SK-N-SH (cell line): ENCODE data around the gene REPS2. TPM values are rescaled to one million over a fixed set of nuclear protein-coding genes. Genes with fewer than 3 reads are reported as not detected.

ENCODE experiments used
- CTCF ChIA-PET: fragments of 300-600, 350-600 bp; formaldehyde crosslinking; extraction: SDS; loops from one replicate; lab custom pipeline; 2021; lab: Yijun Ruan, JAX
- POLR2A ChIA-PET: fragments of 350-600 bp; sonication (Branson Sonifier 250); formaldehyde crosslinking; extraction: SDS; loops from one replicate; lab custom pipeline; 2020; ENCODE audit warnings: antibody characterized with exemption, inconsistent platforms; lab: Yijun Ruan, JAX
- DNase-seq: peaks from one replicate; pipeline ENCODE4 v3.0.0; 2012
- H2AFZ ChIP-seq: fragments of 200-600 bp; sonication (generic); 2 replicates; pipeline ENCODE4 v1.8.1; 2016; ENCODE audit warnings: antibody characterized with exemption, mild to moderate bottlenecking, low read depth
- H3F3A ChIP-seq: fragments of 200-600 bp; sonication (generic); replicated peaks from 2 replicates; pipeline ENCODE3; 2016; ENCODE audit warnings: antibody characterized with exemption, mild to moderate bottlenecking; ENCODE audit not compliant: insufficient read depth
- H3K27ac ChIP-seq, 2 experiments: fragments of 200-500 bp in 1 of 2; fragments of 200-600 bp in 1 of 2; sonication (Bioruptor generic) in 1 of 2; sonication (generic), shearing (Covaris generic) in 1 of 2; 2 replicates each; pipeline versions ENCODE4 v1.5.1 to v1.6.1; 2014 to 2016; ENCODE audit warnings: low read depth in 2 of 2, inconsistent platforms in 1 of 2, low read length in 1 of 2, mild to moderate bottlenecking in 1 of 2, mixed read lengths in 1 of 2
- H3K27me3 ChIP-seq: fragments of 200-600 bp; sonication (generic), shearing (Covaris generic); 2 replicates; pipeline ENCODE4 v1.6.1; 2016; ENCODE audit warnings: mixed run types; ENCODE audit not compliant: insufficient read depth
- H3K36me3 ChIP-seq, 2 experiments: fragments of 200-500 bp in 1 of 2; fragments of 200-600 bp in 1 of 2; sonication (Bioruptor generic) in 1 of 2; sonication (generic) in 1 of 2; replicated peaks in 1 of 2; 2 replicates each; pipeline versions ENCODE3 to v1.5.1; 2014 to 2016; ENCODE audit warnings: low read length in 1 of 2, mild to moderate bottlenecking in 1 of 2; ENCODE audit not compliant: insufficient read depth in 2 of 2, control insufficient read depth in 1 of 2
- H3K4me1 ChIP-seq, 2 experiments: fragments of 200-500 bp in 1 of 2; fragments of 200-600 bp in 1 of 2; sonication (Bioruptor generic) in 1 of 2; sonication (generic), shearing (Covaris generic) in 1 of 2; 2 replicates each; pipeline versions ENCODE4 v1.5.1 to v1.6.1; 2014 to 2016; ENCODE audit warnings: low read depth in 1 of 2, low read length in 1 of 2, mixed run types in 1 of 2; ENCODE audit not compliant: insufficient read depth in 2 of 2, control insufficient read depth in 1 of 2
- H3K4me2 ChIP-seq: fragments of 200-600 bp; sonication (generic), shearing (Covaris generic); 2 replicates; pipeline ENCODE4 v1.6.1; 2017; ENCODE audit warnings: mixed run types
- H3K4me3 ChIP-seq, 2 experiments: fragments of 200-500 bp in 1 of 2; fragments of 200-600 bp in 1 of 2; sonication (Bioruptor generic) in 1 of 2; sonication (generic), shearing (Covaris generic) in 1 of 2; 2 replicates each; pipeline versions ENCODE4 v1.5.1 to v1.8.1; 2014 to 2016; ENCODE audit warnings: low read depth in 2 of 2, inconsistent platforms in 1 of 2, low read length in 1 of 2, mild to moderate bottlenecking in 1 of 2, mixed read lengths in 1 of 2, moderate library complexity in 1 of 2
- H3K79me2 ChIP-seq: fragments of 200-600 bp; sonication (generic); 2 replicates; pipeline ENCODE4 v1.8.1; 2017; ENCODE audit warnings: mild to moderate bottlenecking; ENCODE audit not compliant: insufficient read depth
- H3K9ac ChIP-seq: fragments of 200-600 bp; sonication (generic); 2 replicates; pipeline ENCODE4 v1.6.1; 2017; ENCODE audit warnings: mixed run types
- H3K9me2 ChIP-seq: fragments of 200-600 bp; sonication (generic); 2 replicates; pipeline ENCODE4 v1.6.1; 2017; ENCODE audit warnings: mixed run types
- H3K9me3 ChIP-seq: fragments of 200-600 bp; sonication (generic); 2 replicates; pipeline ENCODE4 v1.6.1; 2017; ENCODE audit warnings: mixed run types, mild to moderate bottlenecking, moderate library complexity
- H4K20me1 ChIP-seq: fragments of 200-600 bp; sonication (generic); 2 replicates; pipeline ENCODE4 v1.6.1; 2017; ENCODE audit warnings: mild to moderate bottlenecking, mixed run types; ENCODE audit not compliant: insufficient read depth
- GABPA ChIP-seq: IDR thresholded peaks from 2 replicates; pipeline ENCODE4 v1.4.0; 2012; ENCODE audit warnings: low read depth, mild to moderate bottlenecking
- RAD21 ChIP-seq: IDR thresholded peaks from 2 replicates; pipeline ENCODE4 v1.6.1; 2012; ENCODE audit warnings: mild to moderate bottlenecking, low read length
- SMC3 ChIP-seq: IDR thresholded peaks from 2 replicates; pipeline ENCODE4 v1.6.1; 2012; ENCODE audit warnings: low read depth, low read length, improper control_type of control experiment
- TEAD4 ChIP-seq: IDR thresholded peaks from 2 replicates; pipeline ENCODE4 v1.4.0; 2012; ENCODE audit warnings: mild to moderate bottlenecking, borderline replicate concordance; ENCODE audit not compliant: insufficient read depth
- YY1 ChIP-seq: IDR thresholded peaks from 2 replicates; pipeline ENCODE4 v1.4.0; 2012; ENCODE audit warnings: low read depth, mild to moderate bottlenecking
- WGBS: methylation state at CpG from one replicate; pipeline ENCODE4 v1.1.6; 2017; ENCODE audit warnings: low lambda C conversion rate; 5-methylcytosine and 5-hydroxymethylcytosine counted together
- polyA plus RNA-seq, 3 experiments: library from polyadenylated mRNA; depleted of rRNA; stranded (reverse); fragments of >200 nt; gene quantifications; 2 replicates each; pipeline ENCODE4 v1.2.3, GENCODE V29; 2012
- TF ChIP-seq, protein P1 (sequence below): fragments of 200-600 bp; sonication (generic); IDR thresholded peaks from 2 replicates; pipeline ENCODE4 v1.6.1; 2017; ENCODE audit warnings: antibody characterized with exemption, mild to moderate bottlenecking, moderate library complexity
- TF ChIP-seq, protein P2 (sequence below): IDR thresholded peaks from 2 replicates; pipeline ENCODE4 v1.6.1; 2012; ENCODE audit warnings: mild to moderate bottlenecking, low read depth, low read length, moderate library complexity

Gene REPS2
- polyA plus RNA-seq, 1 of the 3 experiments (the other 2 are of a cell fraction), result 0.62 TPM

DNA sequence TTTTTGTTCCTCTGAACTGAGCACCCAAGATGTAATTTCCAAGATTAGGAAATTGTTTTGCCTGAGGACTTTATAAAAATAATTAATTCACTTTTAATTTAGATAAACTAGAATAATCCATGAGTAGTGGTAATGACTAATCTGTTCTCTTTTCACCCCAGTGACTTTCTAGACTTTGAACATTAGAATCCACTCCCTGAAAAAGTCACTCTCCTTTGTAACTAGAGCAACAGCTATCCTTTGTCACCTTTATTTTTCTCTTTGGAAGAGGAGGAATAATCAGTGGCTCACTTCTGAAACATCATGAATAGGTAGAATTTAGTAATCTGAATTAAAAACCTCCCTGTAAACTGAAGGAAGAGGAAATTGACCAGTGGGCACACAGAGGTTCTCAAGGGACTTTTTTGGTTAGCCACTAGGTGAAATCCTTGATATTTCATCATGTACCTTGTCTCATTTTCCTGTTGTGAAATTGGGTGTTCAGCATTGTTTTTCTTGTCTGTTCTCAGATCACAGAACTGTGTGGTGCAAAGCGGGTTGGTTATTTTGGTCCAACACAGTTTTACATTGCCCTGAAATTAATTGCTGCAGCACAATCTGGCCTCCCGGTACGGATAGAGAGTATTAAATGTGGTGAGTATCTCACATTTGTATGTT is 59.4 kb downstream of the REPS2 start (continued):
- TF ChIP-seq, protein P1, sequence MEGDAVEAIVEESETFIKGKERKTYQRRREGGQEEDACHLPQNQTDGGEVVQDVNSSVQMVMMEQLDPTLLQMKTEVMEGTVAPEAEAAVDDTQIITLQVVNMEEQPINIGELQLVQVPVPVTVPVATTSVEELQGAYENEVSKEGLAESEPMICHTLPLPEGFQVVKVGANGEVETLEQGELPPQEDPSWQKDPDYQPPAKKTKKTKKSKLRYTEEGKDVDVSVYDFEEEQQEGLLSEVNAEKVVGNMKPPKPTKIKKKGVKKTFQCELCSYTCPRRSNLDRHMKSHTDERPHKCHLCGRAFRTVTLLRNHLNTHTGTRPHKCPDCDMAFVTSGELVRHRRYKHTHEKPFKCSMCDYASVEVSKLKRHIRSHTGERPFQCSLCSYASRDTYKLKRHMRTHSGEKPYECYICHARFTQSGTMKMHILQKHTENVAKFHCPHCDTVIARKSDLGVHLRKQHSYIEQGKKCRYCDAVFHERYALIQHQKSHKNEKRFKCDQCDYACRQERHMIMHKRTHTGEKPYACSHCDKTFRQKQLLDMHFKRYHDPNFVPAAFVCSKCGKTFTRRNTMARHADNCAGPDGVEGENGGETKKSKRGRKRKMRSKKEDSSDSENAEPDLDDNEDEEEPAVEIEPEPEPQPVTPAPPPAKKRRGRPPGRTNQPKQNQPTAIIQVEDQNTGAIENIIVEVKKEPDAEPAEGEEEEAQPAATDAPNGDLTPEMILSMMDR, result no peak

DNA sequence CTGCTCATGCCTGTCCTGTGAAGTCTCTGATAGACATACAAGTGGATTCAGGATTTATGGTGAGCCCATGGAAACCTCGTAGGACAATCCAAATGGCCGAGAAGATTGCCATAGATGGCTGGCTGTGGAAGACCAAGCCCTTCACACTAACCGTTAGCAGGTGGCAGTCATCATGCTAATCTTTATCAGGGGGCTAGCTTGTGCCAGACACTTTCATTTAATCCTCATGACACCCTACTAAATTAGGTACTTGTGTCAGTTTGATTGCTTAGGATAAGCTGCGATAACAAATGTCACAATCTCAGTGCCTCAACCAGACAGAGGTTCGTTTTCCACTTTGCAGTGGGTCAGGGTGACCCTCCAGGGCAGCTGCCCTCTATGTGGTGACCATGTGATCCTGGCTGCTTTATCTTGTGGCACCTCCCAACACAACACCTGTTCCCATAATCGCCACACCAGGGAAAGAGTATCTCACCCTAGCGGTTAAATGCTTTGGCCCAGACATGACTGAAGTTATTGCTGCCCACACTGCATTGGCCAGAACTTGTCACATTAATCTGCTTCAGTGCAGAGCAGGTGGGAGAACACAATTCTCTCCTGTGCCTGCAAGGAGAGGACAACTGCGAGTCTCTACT is 60.8 kb downstream of the REPS2 start:
- Histone ChIP-seq H3K27me3 (no peaks in the 10 kb centered on the region; the same call in 1 of the 2 replicates), H3K9ac (no peak overlapping the region), H3F3A (no peaks in the 10 kb centered on the region), H3K9me2 (no peaks in the 10 kb centered on the region), H3K4me2 (no peak overlapping the region), H4K20me1 (no peaks in the 10 kb centered on the region), H2AFZ (no peak overlapping the region), H3K4me1 (no peaks in the 10 kb centered on the region), H3K9me3 (no peaks in the 10 kb centered on the region), H3K36me3 (no peaks in the 10 kb centered on the region), H3K79me2 (no peaks in the 10 kb centered on the region), H3K27ac (no peak overlapping the region), H3K4me3 (no peak overlapping the region)
- peak; percentile 44 for TF ChIP-seq RAD21
- TF ChIP-seq, protein P1, result peak; percentile 53
- no peak for TF ChIP-seq GABPA
- TF ChIP-seq YY1, result no peak
- TF ChIP-seq, protein P2, sequence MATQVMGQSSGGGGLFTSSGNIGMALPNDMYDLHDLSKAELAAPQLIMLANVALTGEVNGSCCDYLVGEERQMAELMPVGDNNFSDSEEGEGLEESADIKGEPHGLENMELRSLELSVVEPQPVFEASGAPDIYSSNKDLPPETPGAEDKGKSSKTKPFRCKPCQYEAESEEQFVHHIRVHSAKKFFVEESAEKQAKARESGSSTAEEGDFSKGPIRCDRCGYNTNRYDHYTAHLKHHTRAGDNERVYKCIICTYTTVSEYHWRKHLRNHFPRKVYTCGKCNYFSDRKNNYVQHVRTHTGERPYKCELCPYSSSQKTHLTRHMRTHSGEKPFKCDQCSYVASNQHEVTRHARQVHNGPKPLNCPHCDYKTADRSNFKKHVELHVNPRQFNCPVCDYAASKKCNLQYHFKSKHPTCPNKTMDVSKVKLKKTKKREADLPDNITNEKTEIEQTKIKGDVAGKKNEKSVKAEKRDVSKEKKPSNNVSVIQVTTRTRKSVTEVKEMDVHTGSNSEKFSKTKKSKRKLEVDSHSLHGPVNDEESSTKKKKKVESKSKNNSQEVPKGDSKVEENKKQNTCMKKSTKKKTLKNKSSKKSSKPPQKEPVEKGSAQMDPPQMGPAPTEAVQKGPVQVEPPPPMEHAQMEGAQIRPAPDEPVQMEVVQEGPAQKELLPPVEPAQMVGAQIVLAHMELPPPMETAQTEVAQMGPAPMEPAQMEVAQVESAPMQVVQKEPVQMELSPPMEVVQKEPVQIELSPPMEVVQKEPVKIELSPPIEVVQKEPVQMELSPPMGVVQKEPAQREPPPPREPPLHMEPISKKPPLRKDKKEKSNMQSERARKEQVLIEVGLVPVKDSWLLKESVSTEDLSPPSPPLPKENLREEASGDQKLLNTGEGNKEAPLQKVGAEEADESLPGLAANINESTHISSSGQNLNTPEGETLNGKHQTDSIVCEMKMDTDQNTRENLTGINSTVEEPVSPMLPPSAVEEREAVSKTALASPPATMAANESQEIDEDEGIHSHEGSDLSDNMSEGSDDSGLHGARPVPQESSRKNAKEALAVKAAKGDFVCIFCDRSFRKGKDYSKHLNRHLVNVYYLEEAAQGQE, result no peak
- no peak for TF ChIP-seq TEAD4
- peak; percentile 49; the same call in 1 of the 2 replicates for TF ChIP-seq SMC3
- WGBS, result 23% methylated on average over 7 of the region's 8 CpGs
- DNase-seq, result peak; percentile 36
- ChIA-PET POLR2A (no interaction called here), CTCF (interaction anchor here (0.6 to 2.6 kb wide), 7 partner anchors 8 to 181 kb away, joined by 3 to 12 read pairs (median 3); no protein-coding TSS in a partner anchor)
